ENCODE data around the gene PIRT. TPM values are rescaled to one million over a fixed set of nuclear protein-coding genes. Genes with fewer than 3 reads are reported as not detected.

PIRT gene
- total RNA-seq, 1 donor from 2014 or later = 0.07 TPM

DNA sequence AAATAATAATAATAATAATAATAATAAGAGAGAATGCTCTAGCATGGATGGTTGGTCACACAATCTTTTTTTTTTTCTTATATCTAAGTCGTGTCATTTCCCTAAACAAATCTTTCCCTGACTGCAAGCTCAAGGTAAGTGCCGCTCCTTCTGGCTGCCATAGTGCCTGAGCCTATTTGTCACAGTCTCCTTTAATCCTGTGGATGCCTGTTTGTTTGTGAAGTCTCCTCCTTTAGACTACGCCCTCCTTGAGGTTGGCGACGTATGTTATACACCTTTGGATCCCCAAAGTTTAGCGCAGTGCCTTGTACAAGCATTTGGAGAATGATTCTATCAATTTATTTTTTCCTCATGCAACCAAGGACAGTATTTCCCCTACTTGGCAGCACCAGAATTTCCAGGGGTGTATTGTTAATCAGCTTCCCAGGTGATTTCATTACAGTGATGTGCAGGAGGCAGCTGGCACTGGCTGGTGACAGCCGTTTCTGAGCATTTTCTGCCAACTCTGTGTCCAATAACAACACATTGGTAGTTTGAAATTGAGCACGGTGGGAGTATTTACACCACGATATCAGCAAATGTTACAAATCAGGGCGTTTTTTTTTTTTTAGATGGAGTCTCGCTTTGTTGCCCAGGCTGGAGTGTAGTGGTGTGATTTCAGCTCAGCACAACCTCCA lies 60.6 kb downstream of the PIRT start:
- TF ChIP-seq, protein P1, sequence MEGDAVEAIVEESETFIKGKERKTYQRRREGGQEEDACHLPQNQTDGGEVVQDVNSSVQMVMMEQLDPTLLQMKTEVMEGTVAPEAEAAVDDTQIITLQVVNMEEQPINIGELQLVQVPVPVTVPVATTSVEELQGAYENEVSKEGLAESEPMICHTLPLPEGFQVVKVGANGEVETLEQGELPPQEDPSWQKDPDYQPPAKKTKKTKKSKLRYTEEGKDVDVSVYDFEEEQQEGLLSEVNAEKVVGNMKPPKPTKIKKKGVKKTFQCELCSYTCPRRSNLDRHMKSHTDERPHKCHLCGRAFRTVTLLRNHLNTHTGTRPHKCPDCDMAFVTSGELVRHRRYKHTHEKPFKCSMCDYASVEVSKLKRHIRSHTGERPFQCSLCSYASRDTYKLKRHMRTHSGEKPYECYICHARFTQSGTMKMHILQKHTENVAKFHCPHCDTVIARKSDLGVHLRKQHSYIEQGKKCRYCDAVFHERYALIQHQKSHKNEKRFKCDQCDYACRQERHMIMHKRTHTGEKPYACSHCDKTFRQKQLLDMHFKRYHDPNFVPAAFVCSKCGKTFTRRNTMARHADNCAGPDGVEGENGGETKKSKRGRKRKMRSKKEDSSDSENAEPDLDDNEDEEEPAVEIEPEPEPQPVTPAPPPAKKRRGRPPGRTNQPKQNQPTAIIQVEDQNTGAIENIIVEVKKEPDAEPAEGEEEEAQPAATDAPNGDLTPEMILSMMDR (conservative IDR thresholded peaks at IDR 0.05) = no peak
- Mint-ChIP-seq H3K27me3 (ENCODE audit: low read depth) (peaks cover 6% of the 10 kb centered on the region), H3K27ac (ENCODE audit: unreplicated experiment) (no peak overlapping the region), H3K9me3 (peaks cover 10% of the 10 kb centered on the region), H3K4me1 (peaks cover 18% of the 10 kb centered on the region), H3K36me3 (ENCODE audit: low read depth) (peaks cover 9% of the 10 kb centered on the region), H3K4me3 (no peak overlapping the region)
- DNase-seq (ENCODE audit: low read depth, low spot score) = no peak

DNA sequence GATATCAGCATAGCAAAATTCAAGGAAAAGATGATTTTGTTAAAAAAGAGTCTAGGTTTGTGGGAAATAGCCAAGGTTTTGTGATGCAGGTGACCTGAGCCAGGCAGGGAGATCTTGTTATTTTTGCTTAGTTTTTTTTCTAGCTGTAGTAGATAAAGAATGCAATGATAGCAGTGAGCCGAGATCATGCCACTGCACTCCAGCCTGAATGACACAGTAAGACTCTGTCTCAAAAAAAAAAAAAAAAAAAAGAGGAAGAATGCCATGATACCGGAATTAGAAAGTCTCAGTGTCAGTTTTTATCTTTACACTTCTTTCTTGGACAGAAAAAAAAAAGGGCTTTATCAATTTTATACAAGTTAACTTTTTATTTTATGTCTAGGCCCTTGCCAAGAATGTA lies 61.5 kb downstream of the PIRT start:
- Mint-ChIP-seq H3K4me1 (peaks cover 24% of the 10 kb centered on the region), H3K27me3 (ENCODE audit: low read depth) (peaks cover 6% of the 10 kb centered on the region), H3K36me3 (ENCODE audit: low read depth) (peaks cover 12% of the 10 kb centered on the region), H3K9me3 (peaks cover 16% of the 10 kb centered on the region), H3K27ac (ENCODE audit: unreplicated experiment) (no peak overlapping the region), H3K4me3 (no peak overlapping the region)
- TF ChIP-seq, protein P1 (conservative IDR thresholded peaks at IDR 0.05) = no peak
- no peak for DNase-seq (ENCODE audit: low read depth, low spot score)

DNA sequence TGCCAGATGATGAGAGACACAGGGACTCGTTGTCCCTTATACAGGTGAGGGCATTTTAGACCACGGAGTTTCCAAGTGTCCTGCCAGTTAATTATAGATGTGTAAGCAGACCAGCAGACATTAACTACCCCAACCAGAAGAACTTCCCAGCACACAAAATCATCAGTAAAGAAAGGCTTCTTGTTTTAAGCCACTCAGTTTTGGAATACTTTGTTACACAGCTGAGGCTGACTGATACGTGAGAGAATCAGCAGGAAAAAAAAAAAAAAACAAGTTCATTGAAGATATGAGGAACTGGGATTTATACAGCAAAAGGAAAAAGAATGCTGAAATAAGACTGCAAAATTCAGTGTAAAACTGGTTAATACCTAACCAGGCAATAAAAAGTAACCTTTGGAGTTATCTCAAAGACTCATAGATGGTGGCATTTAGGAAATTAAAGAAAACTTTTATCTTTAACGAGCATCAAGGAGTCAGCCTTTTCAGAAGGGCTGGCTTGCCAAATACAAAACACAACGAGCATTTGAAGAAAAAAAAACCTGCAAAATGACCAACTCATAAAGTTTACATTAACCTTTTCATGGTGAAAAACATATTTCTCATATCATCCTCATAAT lies 62.0 kb downstream of the PIRT start:
- H3K4me3 Mint-ChIP-seq = no peak overlapping the region
- TF ChIP-seq, protein P1 (conservative IDR thresholded peaks at IDR 0.05) = no peak
- peaks cover 14% of the 10 kb centered on the region for H3K36me3 Mint-ChIP-seq (ENCODE audit: low read depth)
- no peak overlapping the region for H3K27ac Mint-ChIP-seq (ENCODE audit: unreplicated experiment)
- no peak for DNase-seq (ENCODE audit: low read depth, low spot score)
- peaks cover 25% of the 10 kb centered on the region for H3K4me1 Mint-ChIP-seq
- H3K27me3 Mint-ChIP-seq (ENCODE audit: low read depth) = peaks cover 6% of the 10 kb centered on the region
- peaks cover 16% of the 10 kb centered on the region for H3K9me3 Mint-ChIP-seq

DNA sequence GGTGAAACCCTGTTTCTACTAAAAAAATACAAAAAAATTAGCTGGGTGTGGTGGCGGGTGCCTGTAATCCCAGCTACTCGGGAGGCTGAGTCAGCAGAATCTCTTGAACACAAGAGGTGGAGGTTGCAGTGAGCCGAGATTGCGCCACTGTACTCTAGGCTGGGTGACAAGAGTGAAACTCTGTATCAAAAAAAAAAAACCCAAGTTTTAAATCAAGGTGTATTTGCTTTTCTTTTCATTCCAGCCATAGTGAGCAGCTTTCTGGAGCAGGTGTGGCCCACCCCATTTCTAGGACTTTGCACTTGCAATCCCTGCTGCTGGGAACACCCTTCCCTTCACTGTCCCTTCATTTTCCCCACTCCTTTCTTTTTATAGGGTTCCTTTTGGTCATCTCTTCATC lies 62.8 kb downstream of the PIRT start:
- no peak overlapping the region for H3K27ac Mint-ChIP-seq (ENCODE audit: unreplicated experiment)
- peaks cover 6% of the 10 kb centered on the region for H3K27me3 Mint-ChIP-seq (ENCODE audit: low read depth)
- peaks cover 25% of the 10 kb centered on the region for H3K4me1 Mint-ChIP-seq
- H3K9me3 Mint-ChIP-seq = peaks cover 16% of the 10 kb centered on the region
- TF ChIP-seq, protein P1 (conservative IDR thresholded peaks at IDR 0.05) = no peak
- DNase-seq (ENCODE audit: low read depth, low spot score) = no peak
- H3K4me3 Mint-ChIP-seq = no peak overlapping the region
- H3K36me3 Mint-ChIP-seq (ENCODE audit: low read depth) = peaks cover 14% of the 10 kb centered on the region

DNA sequence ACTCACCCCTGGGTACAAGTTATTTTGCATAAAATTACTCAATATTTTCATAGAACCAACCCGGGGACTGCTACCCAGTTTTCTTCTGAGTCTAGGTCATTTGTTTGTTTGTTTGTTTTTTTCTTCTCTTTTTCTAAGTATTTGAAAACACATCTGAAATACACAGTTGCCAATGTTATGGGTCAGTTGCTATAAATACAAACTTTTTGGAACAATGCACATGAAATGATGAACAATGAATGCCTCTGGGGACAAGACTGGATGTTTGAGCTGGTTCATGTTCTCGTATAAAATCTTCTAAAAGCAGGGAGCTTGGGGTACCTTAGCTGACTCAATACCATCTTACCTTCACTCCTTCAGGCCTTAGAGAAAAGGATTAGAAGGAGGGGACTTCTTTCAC lies 64.5 kb downstream of the PIRT start:
- Mint-ChIP-seq H3K4me1 (peaks cover 34% of the 10 kb centered on the region), H3K9me3 (peaks cover 16% of the 10 kb centered on the region), H3K27me3 (ENCODE audit: low read depth) (peaks cover 6% of the 10 kb centered on the region), H3K27ac (ENCODE audit: unreplicated experiment) (no peak overlapping the region), H3K4me3 (no peak overlapping the region), H3K36me3 (ENCODE audit: low read depth) (peaks cover 14% of the 10 kb centered on the region)
- no peak for DNase-seq (ENCODE audit: low read depth, low spot score)
- TF ChIP-seq, protein P1 (conservative IDR thresholded peaks at IDR 0.05) = no peak

Other genes starting within 250 kb of the PIRT start
- gene MYH3, start 180.8 kb downstream of the PIRT start, total RNA-seq = 3.6 and 3.8 TPM in 2 replicates
- 32.5 and 36.2 TPM in 2 replicates for gene SCO1, start 140.6 kb downstream of the PIRT start, total RNA-seq
- 9.7 and 9.8 TPM in 2 replicates for gene ADPRM, start 140.5 kb downstream of the PIRT start, total RNA-seq
- gene TMEM220, start 108.1 kb downstream of the PIRT start, total RNA-seq = 5.0 and 5.1 TPM in 2 replicates
- not detected in 2 replicates for gene TMEM238L, start 34.0 kb downstream of the PIRT start, total RNA-seq